Ovary (tissue), 9 donors: ENCODE results near the gene KCNAB1. TPM values are rescaled to one million over a fixed set of nuclear protein-coding genes. Genes with fewer than 3 reads are reported as not detected.

ENCODE experiments used
- DNase-seq, 5 donors: peaks; one replicate each; pipeline ENCODE4 v3.0.0-alpha.2; 2019 to 2020
- H3K27ac ChIP-seq, 2 donors: fragments of 200-600 bp; one replicate each; pipeline versions ENCODE4 v1.5.1 to v1.8.0; 2019 to 2022
- H3K27me3 ChIP-seq: fragments of 200-600 bp; one replicate; pipeline ENCODE4 v1.8.0; 2022
- H3K36me3 ChIP-seq: fragments of 200-600 bp; sonication (generic); one replicate; pipeline ENCODE4 v1.5.1; 2019
- H3K4me1 ChIP-seq: one replicate; pipeline ENCODE4 v1.8.1; 2013; ENCODE audit warnings: mild to moderate bottlenecking, moderate library complexity; ENCODE audit not compliant: insufficient read depth
- H3K4me3 ChIP-seq: fragments of 200-600 bp; sonication (generic); one replicate; pipeline ENCODE4 v1.5.1; 2017
- H3K9me3 ChIP-seq, 2 donors: fragments of 200-600 bp in 1 of 2; sonication (generic) in 1 of 2; one replicate each; pipeline versions ENCODE4 v1.5.1 to v1.8.1; 2013 to 2019; ENCODE audit warnings: mild to moderate bottlenecking in 1 of 2, moderate library complexity in 1 of 2
- CTCF ChIP-seq, 3 donors: fragments of 450-650 bp in 2 of 3; fragments of 200-600 bp in 1 of 3; IDR thresholded peaks; one replicate each; pipeline versions ENCODE4 v1.5.1 to v1.8.0; 2016 to 2022; ENCODE audit warnings: antibody characterized with exemption in 3 of 3, mild to moderate bottlenecking in 1 of 3
- EP300 ChIP-seq: sonication (generic); formaldehyde crosslinking; IDR thresholded peaks from one replicate; pipeline ENCODE4 v1.6.1; 2017; ENCODE audit warnings: antibody characterized with exemption
- POLR2A ChIP-seq: fragments of 450-650 bp; IDR thresholded peaks from one replicate; pipeline ENCODE4 v1.6.1; 2017; ENCODE audit warnings: antibody characterized with exemption, mild to moderate bottlenecking, moderate library complexity
- WGBS, 3 donors: extraction: QIAGEN DNeasy Blood & Tissue Kit in 1 of 3; methylation state at CpG; one replicate each; pipeline versions ENCODE4 v1.1.5 to v1.1.7; 2013 to 2017; 5-methylcytosine and 5-hydroxymethylcytosine counted together
- intact Hi-C, 4 donors: fragments of 100-400 bp; cut with DNase I; formaldehyde crosslinking; loops; one replicate each; pipeline versions ENCODE4 v1.11.0 to v1.15.1; 2022 to 2023
- polyA plus RNA-seq, 2 donors: library from polyadenylated mRNA; stranded (reverse); fragments of 200-250 nt in 1 of 2; fragments of 350-450 nt in 1 of 2; fragmentation: Illumina TruSeq in 1 of 2; extraction: RNeasy Lipid Tissue Mini Kit (QIAGEN cat#74804) in 1 of 2; gene quantifications; one replicate each; pipeline ENCODE4 v1.2.3, GENCODE V29; 2013 to 2014
- total RNA-seq, 7 donors: library from RNA; depleted of rRNA in 2 of 7; stranded (reverse); fragments of >200 nt in 2 of 7; fragmentation: NEBNext Ultra II Directional in 3 of 7; extraction: Animal tissue kit (Norgen Biotek cat#: 25700) in 3 of 7; gene quantifications; one replicate each; pipeline versions ENCODE4 v1.1.0 to v1.2.4, GENCODE V29; 2016 to 2023
- donor health status: DM: no; HTN: no; CAD: no; lungs with moderate emphysema.
- donor health status: DM: no; HTN: no; CAD: no.
- donor health status: Bipolar disorder and iron deficiency.
- donor health status: DM: yes; HTN: yes; CAD: no.
- donor health status: DM: no; HTN: no; CAD: no.
- donor health status: DM: yes; HTN: yes; CAD: no.

The KCNAB1 gene
- total and polyA plus RNA-seq, 9 donors = 0.60 to 8.0 (median 2.4) TPM

GRCh38 chr3:156290924-156291271 lies 170.5 kb downstream of the KCNAB1 start:
- intact Hi-C loops = no loop called here
- WGBS, 3 donors = 5 to 9% (median 7%) methylated on average over 11 of the region's 11 CpGs
- no peak overlapping the region for H3K27ac ChIP-seq
- H3K4me1 ChIP-seq = peaks cover 4% of the 10 kb centered on the region
- TF ChIP-seq POLR2A (no peak), EP300 (no peak), CTCF (IDR thresholded peaks at IDR 0.05) (no peak)
- H3K36me3 ChIP-seq = no peaks in the 10 kb centered on the region
- H3K4me3 ChIP-seq = no peak overlapping the region
- H3K9me3 ChIP-seq = no peaks in the 10 kb centered on the region
- no peak for DNase-seq
- no peaks in the 10 kb centered on the region for H3K27me3 ChIP-seq

DNA sequence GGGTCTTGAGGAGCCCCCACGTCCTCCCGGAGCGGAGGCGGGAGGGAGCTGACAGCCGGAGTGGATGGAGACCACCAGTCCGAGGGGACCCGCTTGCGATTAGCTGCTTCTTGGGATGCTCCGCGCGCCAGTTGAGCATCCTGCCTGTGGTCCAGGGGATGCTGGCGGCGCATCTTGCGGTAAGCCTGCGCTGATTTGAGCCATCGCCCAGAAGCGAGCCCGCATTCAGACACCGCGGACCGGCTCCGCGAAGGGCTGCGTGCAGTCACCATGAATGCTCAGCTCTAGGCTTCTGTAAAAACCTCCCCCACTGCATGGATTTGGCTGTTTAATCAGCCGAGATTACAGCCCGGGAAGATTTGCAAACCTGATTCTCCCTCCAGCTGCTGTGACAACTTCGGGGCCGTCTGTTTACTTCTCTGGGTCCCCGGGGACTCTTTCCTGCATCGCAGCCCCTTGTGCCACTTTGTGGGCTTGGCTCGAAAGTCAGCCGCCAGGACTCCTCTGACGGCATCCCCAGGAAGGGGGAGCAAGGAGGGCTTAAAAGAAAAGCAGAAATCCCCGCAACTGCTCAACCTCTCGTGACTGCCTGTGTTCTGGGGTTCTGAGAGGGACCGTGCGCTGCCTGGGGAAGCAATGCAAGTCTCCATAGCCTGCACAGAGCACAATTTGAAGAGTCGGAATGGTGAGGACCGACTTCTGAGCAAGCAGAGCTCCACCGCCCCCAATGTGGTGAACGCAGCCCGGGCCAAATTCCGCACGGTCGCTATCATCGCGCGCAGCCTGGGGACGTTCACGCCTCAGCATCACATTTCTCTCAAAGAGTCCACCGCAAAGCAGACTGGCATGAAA lies 171.1 kb downstream of the KCNAB1 start:
- TF ChIP-seq EP300 = no peak
- TF ChIP-seq POLR2A = no peak
- H3K4me3 ChIP-seq = peak overlapping the region; percentile 6
- H3K9me3 ChIP-seq = no peaks in the 10 kb centered on the region
- peak in 1 of 5 donors; percentile 14 for DNase-seq
- intact Hi-C loops = no loop called here
- H3K27me3 ChIP-seq = no peaks in the 10 kb centered on the region
- H3K27ac ChIP-seq = no peak overlapping the region
- H3K4me1 ChIP-seq = peaks cover 4% of the 10 kb centered on the region
- H3K36me3 ChIP-seq = no peaks in the 10 kb centered on the region
- WGBS, 3 donors = 1 to 6% (median 5%) methylated on average over 51 of the region's 51 CpGs

GRCh38 chr3:156293566-156293965 lies 173.2 kb downstream of the KCNAB1 start:
- Histone ChIP-seq H3K4me1 (peaks cover 4% of the 10 kb centered on the region), H3K27me3 (no peaks in the 10 kb centered on the region), H3K27ac (no peak overlapping the region), H3K4me3 (no peak overlapping the region), H3K9me3 (no peaks in the 10 kb centered on the region), H3K36me3 (no peaks in the 10 kb centered on the region)
- no peak for DNase-seq
- intact Hi-C loops = no loop called here
- no peak for TF ChIP-seq CTCF (IDR thresholded peaks at IDR 0.05)
- TF ChIP-seq POLR2A = no peak
- no peak for TF ChIP-seq EP300
- WGBS, 3 donors = 82 to 92% (median 90%) methylated on average over 1 of the region's 1 CpG

GRCh38 chr3:156297582-156297981 lies 177.2 kb downstream of the KCNAB1 start:
- WGBS, 3 donors = 92 to 93% (median 92%) methylated on average over 8 of the region's 8 CpGs
- Histone ChIP-seq H3K4me1 (no peaks in the 10 kb centered on the region), H3K36me3 (no peaks in the 10 kb centered on the region), H3K4me3 (no peak overlapping the region), H3K27ac (no peak overlapping the region), H3K9me3 (no peaks in the 10 kb centered on the region), H3K27me3 (no peaks in the 10 kb centered on the region)
- intact Hi-C loops = no loop called here
- TF ChIP-seq POLR2A (no peak), CTCF (IDR thresholded peaks at IDR 0.05) (no peak), EP300 (no peak)
- DNase-seq = no peak

DNA sequence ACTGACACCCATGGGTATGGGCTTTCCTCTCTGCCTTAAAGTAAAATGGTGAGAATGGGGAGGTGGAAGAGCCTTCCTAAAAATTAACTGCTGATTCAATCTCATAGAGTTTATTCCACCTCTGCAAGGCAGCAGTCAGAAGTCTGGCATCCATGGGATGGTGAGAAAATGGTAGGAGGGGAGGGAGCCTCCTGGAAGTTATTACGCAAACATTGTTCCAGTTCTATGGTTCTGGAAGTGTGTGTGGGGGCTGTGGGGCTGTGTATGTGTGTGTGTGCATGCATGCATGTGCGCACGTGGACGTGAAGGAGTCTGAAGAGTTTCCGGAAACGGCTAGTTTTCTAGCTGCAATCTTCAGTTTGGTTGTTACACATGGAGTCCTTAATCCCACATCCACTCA lies 177.6 kb downstream of the KCNAB1 start:
- no peak for DNase-seq
- H3K4me3 ChIP-seq = no peak overlapping the region
- H3K4me1 ChIP-seq = no peaks in the 10 kb centered on the region
- no peak overlapping the region for H3K27ac ChIP-seq
- 96 to 98% (median 97%) methylated on average over 6 of the region's 6 CpGs for WGBS, 3 donors
- no peaks in the 10 kb centered on the region for H3K36me3 ChIP-seq
- intact Hi-C loops = no loop called here
- no peaks in the 10 kb centered on the region for H3K27me3 ChIP-seq
- TF ChIP-seq POLR2A = no peak
- TF ChIP-seq CTCF (IDR thresholded peaks at IDR 0.05) = no peak
- TF ChIP-seq EP300 = no peak
- H3K9me3 ChIP-seq = no peaks in the 10 kb centered on the region
